ENCODE data around the gene SEC22A. TPM values are rescaled to one million over a fixed set of nuclear protein-coding genes. Genes with fewer than 3 reads are reported as not detected.

SEC22A gene
- total and polyA plus RNA-seq, 5 donors from 2014 or later, result 14.9 to 23.1 (median 20.1) TPM

DNA sequence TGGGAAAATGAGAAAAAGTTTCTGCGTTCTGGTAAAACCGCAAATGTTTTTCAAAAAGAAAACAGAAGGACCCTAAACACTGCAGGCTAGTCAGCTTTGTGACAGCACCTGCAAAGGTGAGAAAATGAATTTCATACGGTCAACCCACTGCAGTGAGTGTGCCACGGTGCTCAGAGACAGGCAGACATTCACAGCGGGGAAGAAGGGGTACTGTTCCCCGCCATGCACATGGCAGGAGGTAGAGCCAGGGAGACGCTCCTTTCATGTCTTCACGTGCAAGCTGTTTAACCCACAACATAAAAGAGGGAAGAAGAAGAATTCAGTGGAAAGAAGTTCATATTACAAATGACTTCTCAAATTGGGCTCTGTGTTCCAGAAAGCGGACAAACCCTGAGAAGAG, 109.5 kb downstream of the SEC22A start:
- Mint-ChIP-seq H3K36me3 (no peaks in the 10 kb centered on the region), H3K27me3 (no peaks in the 10 kb centered on the region), H3K9me3 (no peaks in the 10 kb centered on the region), H3K4me3 (no peak overlapping the region), H3K27ac (no peak overlapping the region), H3K4me1 (peaks cover 0 to 5% (median 0%) of the 10 kb centered on the region in 4 donors)
- H3K27ac ChIP-seq (ENCODE audit: insufficient read depth, low read length, poor library complexity, severe bottlenecking), result no peak overlapping the region
- no peaks in the 10 kb centered on the region for H3K4me1 ChIP-seq (ENCODE audit: control insufficient read depth, insufficient read depth, low read length, poor library complexity, severe bottlenecking)
- no peak for DNase-seq
- no peak overlapping the region for H3K4me3 ChIP-seq (ENCODE audit: low read depth, low read length)
- no peaks in the 10 kb centered on the region for H3K9me3 ChIP-seq (ENCODE audit: control insufficient read depth in 2 of 2, low read length in 2 of 2)
- no peak for ATAC-seq (ENCODE audit: low read depth in 2 of 2)
- H3K36me3 ChIP-seq (ENCODE audit: control insufficient read depth, insufficient read depth, low read length), result no peaks in the 10 kb centered on the region
- H3K27me3 ChIP-seq (ENCODE audit: control insufficient read depth, insufficient read depth, low read length), result peaks cover 2% of the 10 kb centered on the region

GRCh38 chr3:123312331-123313265, 110.9 kb downstream of the SEC22A start:
- Mint-ChIP-seq H3K36me3 (no peaks in the 10 kb centered on the region), H3K9me3 (no peaks in the 10 kb centered on the region), H3K4me3 (no peak overlapping the region), H3K27ac (no peak overlapping the region), H3K4me1 (peaks cover 0 to 5% (median 0%) of the 10 kb centered on the region in 4 donors), H3K27me3 (peaks cover 9% of the 10 kb centered on the region)
- DNase-seq (no peak), ATAC-seq (ENCODE audit: low read depth in 2 of 2) (no peak)
- Histone ChIP-seq H3K4me3 (ENCODE audit: low read depth, low read length) (no peak overlapping the region), H3K9me3 (ENCODE audit: control insufficient read depth in 2 of 2, low read length in 2 of 2) (no peaks in the 10 kb centered on the region), H3K27ac (ENCODE audit: insufficient read depth, low read length, poor library complexity, severe bottlenecking) (no peak overlapping the region), H3K4me1 (ENCODE audit: control insufficient read depth, insufficient read depth, low read length, poor library complexity, severe bottlenecking) (no peaks in the 10 kb centered on the region), H3K36me3 (ENCODE audit: control insufficient read depth, insufficient read depth, low read length) (no peaks in the 10 kb centered on the region), H3K27me3 (ENCODE audit: control insufficient read depth, insufficient read depth, low read length) (peaks cover 2% of the 10 kb centered on the region)

DNA sequence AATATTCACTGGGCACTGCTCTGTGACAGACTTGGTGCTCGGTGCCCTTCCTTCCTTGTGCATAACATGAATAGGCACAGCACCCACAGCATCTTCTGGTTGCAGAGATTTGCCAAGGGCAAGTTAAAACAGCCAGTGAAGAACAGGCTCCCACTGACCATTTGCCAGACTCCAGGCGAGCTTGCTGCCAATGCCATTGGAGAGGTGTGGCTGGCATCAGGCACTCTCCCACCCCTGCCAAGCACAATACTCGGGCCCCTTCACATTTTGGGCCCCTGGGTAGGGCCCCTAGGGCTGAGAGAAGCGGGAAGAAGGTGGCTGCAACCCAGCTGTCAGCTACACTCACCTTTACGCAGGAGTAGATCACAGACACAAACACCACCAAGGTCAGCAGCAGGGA, 112.1 kb downstream of the SEC22A start:
- Histone ChIP-seq H3K36me3 (ENCODE audit: control insufficient read depth, insufficient read depth, low read length) (no peaks in the 10 kb centered on the region), H3K4me3 (ENCODE audit: low read depth, low read length) (no peak overlapping the region), H3K4me1 (ENCODE audit: control insufficient read depth, insufficient read depth, low read length, poor library complexity, severe bottlenecking) (no peaks in the 10 kb centered on the region), H3K9me3 (ENCODE audit: control insufficient read depth in 2 of 2, low read length in 2 of 2) (no peaks in the 10 kb centered on the region), H3K27me3 (ENCODE audit: control insufficient read depth, insufficient read depth, low read length) (peaks cover 2% of the 10 kb centered on the region), H3K27ac (ENCODE audit: insufficient read depth, low read length, poor library complexity, severe bottlenecking) (no peak overlapping the region)
- H3K9me3 Mint-ChIP-seq, result no peaks in the 10 kb centered on the region
- H3K27ac Mint-ChIP-seq, result no peak overlapping the region
- DNase-seq (no peak), ATAC-seq (ENCODE audit: low read depth in 2 of 2) (no peak)
- H3K4me1 Mint-ChIP-seq, result peaks cover 0 to 5% (median 0%) of the 10 kb centered on the region in 4 donors
- no peaks in the 10 kb centered on the region for H3K36me3 Mint-ChIP-seq
- H3K27me3 Mint-ChIP-seq, result peaks cover 9% of the 10 kb centered on the region
- H3K4me3 Mint-ChIP-seq, result no peak overlapping the region

- no peak for ATAC-seq (ENCODE audit: low read depth in 2 of 2)
- Histone ChIP-seq H3K9me3 (ENCODE audit: control insufficient read depth in 2 of 2, low read length in 2 of 2) (no peaks in the 10 kb centered on the region), H3K27ac (ENCODE audit: insufficient read depth, low read length, poor library complexity, severe bottlenecking) (no peak overlapping the region), H3K4me3 (ENCODE audit: low read depth, low read length) (no peak overlapping the region), H3K36me3 (ENCODE audit: control insufficient read depth, insufficient read depth, low read length) (no peaks in the 10 kb centered on the region), H3K27me3 (ENCODE audit: control insufficient read depth, insufficient read depth, low read length) (no peaks in the 10 kb centered on the region), H3K4me1 (ENCODE audit: control insufficient read depth, insufficient read depth, low read length, poor library complexity, severe bottlenecking) (no peaks in the 10 kb centered on the region)
- peak in 1 of 3 donors; percentile 9 for DNase-seq
- Mint-ChIP-seq H3K27me3 (peaks cover 9% of the 10 kb centered on the region), H3K27ac (no peak overlapping the region), H3K4me3 (no peak overlapping the region), H3K36me3 (no peaks in the 10 kb centered on the region), H3K9me3 (no peaks in the 10 kb centered on the region), H3K4me1 (peaks cover 0 to 5% (median 0%) of the 10 kb centered on the region in 4 donors)
Measured at GRCh38 chr3:123314359-123315270, 112.9 kb downstream of the SEC22A start.

- DNase-seq (no peak), ATAC-seq (ENCODE audit: low read depth in 2 of 2) (no peak)
- Histone ChIP-seq H3K27me3 (ENCODE audit: control insufficient read depth, insufficient read depth, low read length) (no peaks in the 10 kb centered on the region), H3K4me3 (ENCODE audit: low read depth, low read length) (no peak overlapping the region), H3K36me3 (ENCODE audit: control insufficient read depth, insufficient read depth, low read length) (no peaks in the 10 kb centered on the region), H3K4me1 (ENCODE audit: control insufficient read depth, insufficient read depth, low read length, poor library complexity, severe bottlenecking) (no peaks in the 10 kb centered on the region), H3K9me3 (ENCODE audit: control insufficient read depth in 2 of 2, low read length in 2 of 2) (no peaks in the 10 kb centered on the region), H3K27ac (ENCODE audit: insufficient read depth, low read length, poor library complexity, severe bottlenecking) (no peak overlapping the region)
- peaks cover 13% of the 10 kb centered on the region for H3K27me3 Mint-ChIP-seq
- H3K36me3 Mint-ChIP-seq, result no peaks in the 10 kb centered on the region
- no peak overlapping the region for H3K27ac Mint-ChIP-seq
- no peaks in the 10 kb centered on the region for H3K9me3 Mint-ChIP-seq
- H3K4me3 Mint-ChIP-seq, result no peak overlapping the region
- H3K4me1 Mint-ChIP-seq, result peaks cover 0 to 5% (median 0%) of the 10 kb centered on the region in 4 donors
Measured at GRCh38 chr3:123315271-123315595, 113.5 kb downstream of the SEC22A start.

GRCh38 chr3:123317716-123318115, 116.0 kb downstream of the SEC22A start:
- Mint-ChIP-seq H3K36me3 (no peaks in the 10 kb centered on the region), H3K4me1 (peaks cover 0 to 5% (median 0%) of the 10 kb centered on the region in 4 donors), H3K27me3 (peaks cover 23% of the 10 kb centered on the region), H3K4me3 (no peak overlapping the region), H3K27ac (no peak overlapping the region), H3K9me3 (peaks cover 0 to 1% (median 0%) of the 10 kb centered on the region in 7 donors)
- H3K27ac ChIP-seq (ENCODE audit: insufficient read depth, low read length, poor library complexity, severe bottlenecking), result no peak overlapping the region
- no peak overlapping the region for H3K4me3 ChIP-seq (ENCODE audit: low read depth, low read length)
- no peaks in the 10 kb centered on the region for H3K9me3 ChIP-seq (ENCODE audit: control insufficient read depth in 2 of 2, low read length in 2 of 2)
- DNase-seq, result no peak
- H3K36me3 ChIP-seq (ENCODE audit: control insufficient read depth, insufficient read depth, low read length), result no peaks in the 10 kb centered on the region
- ATAC-seq (ENCODE audit: low read depth in 2 of 2), result no peak
- H3K4me1 ChIP-seq (ENCODE audit: control insufficient read depth, insufficient read depth, low read length, poor library complexity, severe bottlenecking), result no peaks in the 10 kb centered on the region
- H3K27me3 ChIP-seq (ENCODE audit: control insufficient read depth, insufficient read depth, low read length), result no peaks in the 10 kb centered on the region

DNA sequence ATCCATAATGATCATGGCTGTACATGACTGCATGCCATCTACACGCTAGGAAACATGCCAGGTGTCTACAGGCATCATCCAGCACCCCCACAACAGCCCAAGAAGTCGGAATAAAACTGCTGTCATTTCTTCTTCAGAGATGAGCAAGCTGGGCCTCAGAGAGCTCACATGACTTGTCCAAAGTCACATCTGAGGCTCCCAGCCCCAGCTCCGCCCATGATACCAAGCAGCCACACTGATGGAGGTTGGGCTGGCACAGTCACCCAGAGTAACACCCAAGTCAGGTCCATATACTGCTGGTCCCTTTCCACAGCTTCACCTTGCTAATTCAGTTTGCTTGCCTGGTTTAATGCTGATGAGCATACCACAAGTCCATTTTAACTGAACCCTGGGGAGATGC, 116.6 kb downstream of the SEC22A start:
- H3K27ac Mint-ChIP-seq, result no peak overlapping the region

More for the DNA sequence above, 116.6 kb downstream of the SEC22A start:
- peaks cover 0 to 1% (median 0%) of the 10 kb centered on the region in 7 donors for H3K9me3 Mint-ChIP-seq
- H3K27me3 Mint-ChIP-seq, result peaks cover 23% of the 10 kb centered on the region
- ATAC-seq (ENCODE audit: low read depth in 2 of 2), result no peak
- no peaks in the 10 kb centered on the region for H3K4me1 ChIP-seq (ENCODE audit: control insufficient read depth, insufficient read depth, low read length, poor library complexity, severe bottlenecking)
- no peak for DNase-seq
- H3K9me3 ChIP-seq (ENCODE audit: control insufficient read depth in 2 of 2, low read length in 2 of 2), result no peaks in the 10 kb centered on the region
- no peak overlapping the region for H3K4me3 Mint-ChIP-seq
- no peak overlapping the region for H3K4me3 ChIP-seq (ENCODE audit: low read depth, low read length)
- peaks cover 0 to 5% (median 0%) of the 10 kb centered on the region in 4 donors for H3K4me1 Mint-ChIP-seq
- no peaks in the 10 kb centered on the region for H3K36me3 Mint-ChIP-seq
- H3K27me3 ChIP-seq (ENCODE audit: control insufficient read depth, insufficient read depth, low read length), result no peaks in the 10 kb centered on the region
- H3K36me3 ChIP-seq (ENCODE audit: control insufficient read depth, insufficient read depth, low read length), result no peaks in the 10 kb centered on the region
- H3K27ac ChIP-seq (ENCODE audit: insufficient read depth, low read length, poor library complexity, severe bottlenecking), result no peak overlapping the region
